Chondrocyte (in vitro differentiated cells): ENCODE results near the gene RGS3. TPM values are rescaled to one million over a fixed set of nuclear protein-coding genes. Genes with fewer than 3 reads are reported as not detected.

Experiments used
- DNase-seq: peaks from one replicate; pipeline ENCODE4 v3.0.0; 2021; ENCODE audit warnings: mixed read lengths, low spot score
- H3K27ac Mint-ChIP-seq: one replicate; pipeline ENCODE4 v1.8.0; 2021; ENCODE audit warnings: mild to moderate bottlenecking, moderate library complexity, mixed read lengths; ENCODE audit not compliant: unreplicated experiment
- H3K27me3 Mint-ChIP-seq: 2 replicates; pipeline ENCODE4 v1.8.0; 2021; ENCODE audit warnings: low read depth, mixed read lengths
- H3K36me3 Mint-ChIP-seq: 2 replicates; pipeline ENCODE4 v1.8.0; 2021; ENCODE audit warnings: low read depth, mixed read lengths
- H3K4me1 Mint-ChIP-seq: 2 replicates; pipeline ENCODE4 v1.8.0; 2021; ENCODE audit warnings: low read depth, mild to moderate bottlenecking, mixed read lengths
- H3K4me3 Mint-ChIP-seq: one replicate; pipeline ENCODE4 v1.8.0; 2021; ENCODE audit warnings: mild to moderate bottlenecking, moderate library complexity, mixed read lengths; ENCODE audit not compliant: unreplicated experiment
- H3K9me3 Mint-ChIP-seq: 2 replicates; pipeline ENCODE4 v1.8.0; 2021; ENCODE audit warnings: low read depth, mixed read lengths
- CTCF ChIP-seq: fragments of 200-600 bp; sonication (generic); IDR thresholded peaks from 2 replicates; pipeline ENCODE4 v1.5.0; 2021; ENCODE audit warnings: antibody characterized with exemption, mild to moderate bottlenecking, moderate library complexity
- total RNA-seq: library from RNA; stranded (reverse); gene quantifications from 3 replicates; pipeline ENCODE4 v1.2.1, GENCODE V29; 2021

RGS3 gene
- total RNA-seq, 1 donor from 2014 or later = 55.2 TPM

GRCh38 chr9:113612828-113613227 lies 149.3 kb downstream of the RGS3 start:
- DNase-seq = peak; percentile 56
- H3K27ac Mint-ChIP-seq = no peak overlapping the region
- H3K4me1 Mint-ChIP-seq = peaks cover 47% of the 10 kb centered on the region
- no peaks in the 10 kb centered on the region for H3K27me3 Mint-ChIP-seq
- no peak overlapping the region for H3K4me3 Mint-ChIP-seq
- no peaks in the 10 kb centered on the region for H3K36me3 Mint-ChIP-seq
- no peak for TF ChIP-seq CTCF
- H3K9me3 Mint-ChIP-seq = no peaks in the 10 kb centered on the region

GRCh38 chr9:113613815-113614413 lies 150.4 kb downstream of the RGS3 start:
- peak; percentile 8 for DNase-seq
- H3K36me3 Mint-ChIP-seq = no peaks in the 10 kb centered on the region
- H3K4me1 Mint-ChIP-seq = peaks cover 52% of the 10 kb centered on the region
- peak overlapping the region; percentile 95 for H3K27ac Mint-ChIP-seq
- no peaks in the 10 kb centered on the region for H3K9me3 Mint-ChIP-seq
- TF ChIP-seq CTCF = no peak
- no peaks in the 10 kb centered on the region for H3K27me3 Mint-ChIP-seq
- H3K4me3 Mint-ChIP-seq = no peak overlapping the region

- peak overlapping the region; percentile 23 for H3K4me3 Mint-ChIP-seq
- DNase-seq = peak; percentile 51
- H3K27me3 Mint-ChIP-seq = no peaks in the 10 kb centered on the region
- H3K27ac Mint-ChIP-seq = peak overlapping the region; percentile 95
- no peak for TF ChIP-seq CTCF
- H3K4me1 Mint-ChIP-seq = peaks cover 55% of the 10 kb centered on the region
- no peaks in the 10 kb centered on the region for H3K9me3 Mint-ChIP-seq
- no peaks in the 10 kb centered on the region for H3K36me3 Mint-ChIP-seq
These were observed 151.5 kb downstream of the RGS3 start for GRCh38 chr9:113614843-113615648.

GRCh38 chr9:113616116-113616515 lies 152.6 kb downstream of the RGS3 start:
- H3K4me3 Mint-ChIP-seq = no peak overlapping the region

More at GRCh38 chr9:113616116-113616515, 152.6 kb downstream of the RGS3 start:
- H3K36me3 Mint-ChIP-seq = no peaks in the 10 kb centered on the region
- no peaks in the 10 kb centered on the region for H3K27me3 Mint-ChIP-seq
- peaks cover 56% of the 10 kb centered on the region for H3K4me1 Mint-ChIP-seq
- DNase-seq = peak; percentile 86
- no peak for TF ChIP-seq CTCF
- peak overlapping the region; percentile 34 for H3K27ac Mint-ChIP-seq
- no peaks in the 10 kb centered on the region for H3K9me3 Mint-ChIP-seq
